ENCODE results near the gene HOXA11. TPM values are rescaled to one million over a fixed set of nuclear protein-coding genes. Genes with fewer than 3 reads are reported as not detected.

The HOXA11 gene
- total RNA-seq, 1 donor from 2014 or later, result not detected

DNA sequence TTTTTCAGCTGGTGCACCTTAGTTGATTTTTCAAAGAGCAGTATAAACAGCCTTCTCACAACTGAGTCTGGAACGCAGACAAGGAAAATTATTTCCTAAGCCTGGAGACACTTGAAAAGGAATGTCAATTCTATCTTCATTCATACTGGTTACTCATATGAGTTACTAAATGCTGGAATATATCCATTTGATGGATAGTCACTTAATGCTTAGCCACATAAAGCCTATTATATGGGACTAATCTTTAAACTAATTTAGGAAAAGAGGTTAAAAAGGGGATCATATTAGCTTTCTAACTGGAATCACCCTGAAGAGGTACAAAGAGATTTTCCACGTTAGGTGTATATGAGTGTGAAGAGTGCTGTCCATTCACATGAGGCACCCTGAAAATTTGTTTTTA lies 52.8 kb downstream of the HOXA11 start:
- no peak overlapping the region for H3K4me3 Mint-ChIP-seq (ENCODE audit: unreplicated experiment)
- H3K9me3 Mint-ChIP-seq (ENCODE audit: unreplicated experiment), result no peaks in the 10 kb centered on the region
- peaks cover 20% of the 10 kb centered on the region for H3K4me1 Mint-ChIP-seq (ENCODE audit: unreplicated experiment)
- H3K27ac Mint-ChIP-seq (ENCODE audit: unreplicated experiment), result no peak overlapping the region
- no peak for DNase-seq (ENCODE audit: low spot score)
- no peaks in the 10 kb centered on the region for H3K36me3 Mint-ChIP-seq (ENCODE audit: low read depth, unreplicated experiment)
- TF ChIP-seq, protein P1, sequence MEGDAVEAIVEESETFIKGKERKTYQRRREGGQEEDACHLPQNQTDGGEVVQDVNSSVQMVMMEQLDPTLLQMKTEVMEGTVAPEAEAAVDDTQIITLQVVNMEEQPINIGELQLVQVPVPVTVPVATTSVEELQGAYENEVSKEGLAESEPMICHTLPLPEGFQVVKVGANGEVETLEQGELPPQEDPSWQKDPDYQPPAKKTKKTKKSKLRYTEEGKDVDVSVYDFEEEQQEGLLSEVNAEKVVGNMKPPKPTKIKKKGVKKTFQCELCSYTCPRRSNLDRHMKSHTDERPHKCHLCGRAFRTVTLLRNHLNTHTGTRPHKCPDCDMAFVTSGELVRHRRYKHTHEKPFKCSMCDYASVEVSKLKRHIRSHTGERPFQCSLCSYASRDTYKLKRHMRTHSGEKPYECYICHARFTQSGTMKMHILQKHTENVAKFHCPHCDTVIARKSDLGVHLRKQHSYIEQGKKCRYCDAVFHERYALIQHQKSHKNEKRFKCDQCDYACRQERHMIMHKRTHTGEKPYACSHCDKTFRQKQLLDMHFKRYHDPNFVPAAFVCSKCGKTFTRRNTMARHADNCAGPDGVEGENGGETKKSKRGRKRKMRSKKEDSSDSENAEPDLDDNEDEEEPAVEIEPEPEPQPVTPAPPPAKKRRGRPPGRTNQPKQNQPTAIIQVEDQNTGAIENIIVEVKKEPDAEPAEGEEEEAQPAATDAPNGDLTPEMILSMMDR (IDR thresholded peaks at IDR 0.05; ENCODE audit: unreplicated experiment), result no peak
- H3K27me3 Mint-ChIP-seq (ENCODE audit: unreplicated experiment), result peaks cover 35% of the 10 kb centered on the region

DNA sequence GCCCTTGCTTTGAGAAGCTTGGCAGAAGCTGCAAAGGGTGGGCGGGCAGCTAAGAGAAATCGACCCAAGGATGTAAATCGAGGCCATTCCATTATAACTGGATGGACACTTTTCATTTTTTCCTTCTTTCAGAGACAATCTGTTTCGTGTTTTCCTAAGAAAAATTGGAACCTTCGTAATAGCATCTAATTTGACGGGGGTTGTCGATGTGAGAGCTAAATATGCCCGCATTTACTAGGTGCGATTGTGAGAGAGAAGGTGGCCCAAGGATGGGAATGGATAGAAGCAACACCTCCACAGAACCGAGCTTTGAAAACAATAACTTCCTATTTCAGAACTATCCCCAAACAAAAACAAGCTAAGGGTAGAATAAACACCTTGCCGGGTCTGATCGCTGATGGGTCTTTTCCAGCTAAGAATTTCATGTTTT lies 53.6 kb downstream of the HOXA11 start:
- H3K27me3 Mint-ChIP-seq (ENCODE audit: unreplicated experiment), result peaks cover 34% of the 10 kb centered on the region
- no peak for DNase-seq (ENCODE audit: low spot score)
- TF ChIP-seq, protein P1 (IDR thresholded peaks at IDR 0.05; ENCODE audit: unreplicated experiment), result no peak
- peak overlapping the region; percentile 43 for H3K4me3 Mint-ChIP-seq (ENCODE audit: unreplicated experiment)
- no peaks in the 10 kb centered on the region for H3K36me3 Mint-ChIP-seq (ENCODE audit: low read depth, unreplicated experiment)
- H3K4me1 Mint-ChIP-seq (ENCODE audit: unreplicated experiment), result peaks cover 13% of the 10 kb centered on the region
- H3K9me3 Mint-ChIP-seq (ENCODE audit: unreplicated experiment), result no peaks in the 10 kb centered on the region
- no peak overlapping the region for H3K27ac Mint-ChIP-seq (ENCODE audit: unreplicated experiment)

Small RNA genes within 50 kb of the gene (microRNA-seq; reads per million reads assigned to microRNA genes)
- 272 reads per million, percentile 87 among the genes with 10 or more reads in this experiment for gene MIR196B (ENCODE audit: unreplicated experiment)

Other genes with a start within 250 kb of the HOXA11 start
- 3.5 TPM for gene HOXA1, start 89.2 kb downstream of the HOXA11 start, total RNA-seq (ENCODE audit: unreplicated experiment)
- 1.1 TPM for gene HOXA2, start 82.5 kb downstream of the HOXA11 start, total RNA-seq (ENCODE audit: unreplicated experiment)
- 0.31 TPM for gene HOXA4, start 54.5 kb downstream of the HOXA11 start, total RNA-seq (ENCODE audit: unreplicated experiment)
- 0.59 TPM for gene HOXA5, start 41.6 kb downstream of the HOXA11 start, total RNA-seq (ENCODE audit: unreplicated experiment)
- gene HOXA6, start 37.5 kb downstream of the HOXA11 start, total RNA-seq (ENCODE audit: unreplicated experiment), result not detected
- 0.13 TPM for gene HOXA3, start 32.6 kb downstream of the HOXA11 start, total RNA-seq (ENCODE audit: unreplicated experiment)
- not detected for gene HOXA7, start 28.6 kb downstream of the HOXA11 start, total RNA-seq (ENCODE audit: unreplicated experiment)
- gene HOXA9, start 19.7 kb downstream of the HOXA11 start, total RNA-seq (ENCODE audit: unreplicated experiment), result 0.80 TPM
- not detected for gene HOXA10, start 10.9 kb downstream of the HOXA11 start, total RNA-seq (ENCODE audit: unreplicated experiment)
- not detected for gene HOXA13, start 14.9 kb upstream of the HOXA11 start, total RNA-seq (ENCODE audit: unreplicated experiment)
- gene EVX1, start 57.6 kb upstream of the HOXA11 start, total RNA-seq (ENCODE audit: unreplicated experiment), result 0.51 TPM